ENCODE measurements around the gene TIPARP. TPM values are rescaled to one million over a fixed set of nuclear protein-coding genes. Genes with fewer than 3 reads are reported as not detected.
"Not testable (repeated sequence)": the region's sequence is repeated elsewhere in the genome, so short reads cannot be mapped to it uniquely, and the experiment has no call there.

The TIPARP gene
- total RNA-seq, 1 donor from 2014 or later: 13.4 TPM

DNA sequence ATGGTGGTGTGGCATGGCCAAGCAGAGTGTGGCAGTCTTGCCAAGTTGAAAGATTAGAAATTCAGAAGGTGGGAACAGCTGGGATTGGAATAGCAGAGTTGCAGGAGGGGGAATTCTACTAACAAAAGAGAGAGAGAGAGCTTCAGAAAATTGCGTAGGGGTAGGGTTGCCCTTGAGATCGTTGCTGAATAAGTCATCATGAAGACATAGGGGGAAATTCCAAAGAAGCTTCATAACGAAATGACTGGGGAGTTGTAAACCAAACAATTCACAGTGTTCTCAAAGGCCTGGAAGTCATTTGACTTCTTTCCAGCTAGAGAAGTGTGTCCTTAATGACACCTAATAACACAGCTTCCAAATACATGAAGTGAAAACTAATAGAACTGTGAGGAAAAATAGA, 26.3 kb upstream of the TIPARP start:
- Mint-ChIP-seq H3K9me3 (peaks cover 4% of the 10 kb centered on the region), H3K27ac (ENCODE audit: unreplicated experiment) (no peak overlapping the region), H3K27me3 (ENCODE audit: low read depth) (no peaks in the 10 kb centered on the region), H3K36me3 (ENCODE audit: low read depth) (no peaks in the 10 kb centered on the region), H3K4me1 (peaks cover 13% of the 10 kb centered on the region), H3K4me3 (no peak overlapping the region)
- no peak for DNase-seq (ENCODE audit: low read depth, low spot score)
- TF ChIP-seq, protein P1, sequence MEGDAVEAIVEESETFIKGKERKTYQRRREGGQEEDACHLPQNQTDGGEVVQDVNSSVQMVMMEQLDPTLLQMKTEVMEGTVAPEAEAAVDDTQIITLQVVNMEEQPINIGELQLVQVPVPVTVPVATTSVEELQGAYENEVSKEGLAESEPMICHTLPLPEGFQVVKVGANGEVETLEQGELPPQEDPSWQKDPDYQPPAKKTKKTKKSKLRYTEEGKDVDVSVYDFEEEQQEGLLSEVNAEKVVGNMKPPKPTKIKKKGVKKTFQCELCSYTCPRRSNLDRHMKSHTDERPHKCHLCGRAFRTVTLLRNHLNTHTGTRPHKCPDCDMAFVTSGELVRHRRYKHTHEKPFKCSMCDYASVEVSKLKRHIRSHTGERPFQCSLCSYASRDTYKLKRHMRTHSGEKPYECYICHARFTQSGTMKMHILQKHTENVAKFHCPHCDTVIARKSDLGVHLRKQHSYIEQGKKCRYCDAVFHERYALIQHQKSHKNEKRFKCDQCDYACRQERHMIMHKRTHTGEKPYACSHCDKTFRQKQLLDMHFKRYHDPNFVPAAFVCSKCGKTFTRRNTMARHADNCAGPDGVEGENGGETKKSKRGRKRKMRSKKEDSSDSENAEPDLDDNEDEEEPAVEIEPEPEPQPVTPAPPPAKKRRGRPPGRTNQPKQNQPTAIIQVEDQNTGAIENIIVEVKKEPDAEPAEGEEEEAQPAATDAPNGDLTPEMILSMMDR (conservative IDR thresholded peaks at IDR 0.05): no peak

DNA sequence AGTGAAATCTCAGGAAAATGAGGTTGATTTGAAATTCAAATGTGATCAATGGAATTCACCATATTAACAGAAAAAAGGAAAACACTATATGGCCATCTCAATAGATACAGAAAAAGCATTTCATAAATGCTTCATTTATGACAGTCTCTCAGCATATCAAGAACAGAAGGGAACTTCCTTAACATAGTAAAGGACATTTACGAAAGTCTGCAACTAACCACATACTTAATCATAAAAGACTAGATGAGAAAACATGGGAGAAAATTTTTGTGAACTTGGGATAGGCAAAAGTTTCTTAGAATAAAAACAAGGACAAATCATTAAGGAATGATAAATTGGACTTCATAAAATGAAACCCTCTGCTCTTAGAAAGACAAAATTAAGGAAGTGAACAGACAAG, 24.7 kb upstream of the TIPARP start:
- Mint-ChIP-seq H3K4me3 (no peak overlapping the region), H3K4me1 (peaks cover 3% of the 10 kb centered on the region), H3K9me3 (peaks cover 6% of the 10 kb centered on the region), H3K27ac (ENCODE audit: unreplicated experiment) (no peak overlapping the region), H3K36me3 (ENCODE audit: low read depth) (no peaks in the 10 kb centered on the region), H3K27me3 (ENCODE audit: low read depth) (no peaks in the 10 kb centered on the region)
- TF ChIP-seq, protein P1 (conservative IDR thresholded peaks at IDR 0.05): no peak
- no peak for DNase-seq (ENCODE audit: low read depth, low spot score)

DNA sequence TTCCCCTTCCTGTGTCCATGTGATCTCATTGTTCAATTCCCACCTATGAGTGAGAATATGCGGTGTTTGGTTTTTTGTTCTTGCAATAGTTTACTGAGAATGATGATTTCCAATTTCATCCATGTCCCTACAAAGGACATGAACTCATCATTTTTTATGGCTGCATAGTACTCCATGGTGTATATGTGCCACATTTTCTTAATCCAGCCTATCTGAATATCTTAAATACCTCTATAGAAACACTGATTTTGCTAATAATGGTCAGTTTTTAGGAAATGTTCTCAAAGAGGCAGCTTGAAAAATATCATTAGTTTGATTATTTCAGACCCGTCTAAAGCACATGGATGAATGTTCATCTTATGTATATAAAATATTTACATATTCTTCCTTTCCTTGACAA, 21.7 kb upstream of the TIPARP start:
- H3K9me3 Mint-ChIP-seq; H3K4me3 Mint-ChIP-seq; DNase-seq (ENCODE audit: low read depth, low spot score); H3K4me1 Mint-ChIP-seq; H3K36me3 Mint-ChIP-seq (ENCODE audit: low read depth); H3K27ac Mint-ChIP-seq (ENCODE audit: unreplicated experiment); H3K27me3 Mint-ChIP-seq (ENCODE audit: low read depth): not testable (repeated sequence)

DNA sequence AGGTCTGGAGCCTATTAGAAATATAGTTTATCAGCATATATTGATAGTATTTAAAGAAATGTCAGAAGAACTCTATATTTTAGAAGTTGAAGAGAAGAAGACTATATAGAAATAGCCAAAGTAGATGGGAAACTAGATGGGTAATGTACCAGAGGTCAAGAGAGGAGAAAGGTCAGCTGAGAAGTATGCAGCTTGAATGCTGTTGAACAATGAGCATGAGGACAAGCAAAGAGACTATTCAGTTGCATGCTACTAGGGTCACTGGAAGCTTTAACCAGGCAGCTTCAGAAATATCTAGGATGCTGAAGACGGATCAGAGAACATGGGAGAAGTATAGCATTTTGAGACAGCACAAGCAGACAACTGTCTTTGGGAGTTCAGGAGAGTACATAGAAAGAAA, 19.6 kb upstream of the TIPARP start:
- Mint-ChIP-seq H3K27me3 (ENCODE audit: low read depth) (no peaks in the 10 kb centered on the region), H3K4me3 (no peak overlapping the region), H3K36me3 (ENCODE audit: low read depth) (no peaks in the 10 kb centered on the region), H3K9me3 (peaks cover 2% of the 10 kb centered on the region), H3K4me1 (peaks cover 7% of the 10 kb centered on the region), H3K27ac (ENCODE audit: unreplicated experiment) (no peak overlapping the region)
- TF ChIP-seq, protein P1 (conservative IDR thresholded peaks at IDR 0.05): no peak
- no peak for DNase-seq (ENCODE audit: low read depth, low spot score)

DNA sequence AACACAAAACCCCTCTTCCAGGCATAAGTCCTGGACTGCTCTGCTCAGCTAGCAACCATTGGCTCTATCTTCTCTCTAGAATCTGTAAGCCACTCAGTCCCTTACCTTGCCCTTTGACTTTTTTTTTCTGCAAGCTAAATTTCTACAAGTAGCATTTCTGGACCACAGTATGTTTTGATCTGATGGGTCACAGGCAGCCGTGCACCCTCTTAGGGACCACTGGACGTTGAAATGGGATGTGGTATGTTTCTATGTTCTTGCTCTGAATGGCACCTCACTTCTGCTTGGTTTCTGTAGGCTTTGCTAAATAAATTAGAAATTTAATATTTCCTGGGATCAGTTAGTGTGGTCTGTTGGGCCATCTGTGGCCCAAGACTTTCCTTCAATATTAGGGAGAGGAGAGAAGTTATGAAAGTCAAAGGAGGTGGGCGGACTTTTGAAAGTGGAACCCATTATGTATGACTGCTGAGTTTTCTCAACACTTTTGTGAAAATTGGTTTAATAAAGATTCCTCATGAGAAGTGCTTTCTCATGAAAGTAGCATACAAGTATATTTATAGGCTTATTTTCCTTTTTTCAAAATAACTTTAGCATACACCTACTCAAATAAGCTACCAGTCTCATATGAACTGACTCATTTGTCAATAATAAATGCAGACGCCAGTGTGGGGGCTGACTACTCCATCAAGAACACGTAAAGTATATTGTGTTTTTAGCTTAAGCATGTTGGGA, 18.4 kb upstream of the TIPARP start:
- peaks cover 2% of the 10 kb centered on the region for H3K9me3 Mint-ChIP-seq
- peaks cover 7% of the 10 kb centered on the region for H3K4me1 Mint-ChIP-seq
- DNase-seq (ENCODE audit: low read depth, low spot score): no peak
- TF ChIP-seq, protein P1 (conservative IDR thresholded peaks at IDR 0.05): no peak
- H3K4me3 Mint-ChIP-seq: no peak overlapping the region
- H3K27ac Mint-ChIP-seq (ENCODE audit: unreplicated experiment): no peak overlapping the region
- H3K36me3 Mint-ChIP-seq (ENCODE audit: low read depth): no peaks in the 10 kb centered on the region
- no peaks in the 10 kb centered on the region for H3K27me3 Mint-ChIP-seq (ENCODE audit: low read depth)

DNA sequence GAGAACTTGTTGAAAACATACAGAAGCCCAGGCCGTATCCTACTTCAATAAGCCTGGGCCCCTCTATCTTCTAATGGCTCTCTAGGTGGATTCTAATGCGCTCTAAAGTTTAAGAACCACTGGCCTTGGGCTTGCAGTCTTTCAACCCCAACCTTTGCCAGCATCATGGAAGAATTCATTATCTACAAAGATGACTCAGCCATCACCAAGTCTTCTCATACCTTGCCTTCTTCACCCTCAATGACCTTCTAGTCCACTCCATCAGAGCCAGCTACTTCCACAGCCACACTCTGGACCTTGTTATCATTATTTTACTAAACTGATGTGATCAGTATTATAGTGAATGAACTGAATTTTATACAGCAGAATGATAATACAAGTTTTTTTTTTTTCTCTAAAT, 16.9 kb upstream of the TIPARP start:
- DNase-seq (ENCODE audit: low read depth, low spot score): no peak
- H3K4me1 Mint-ChIP-seq: peaks cover 7% of the 10 kb centered on the region
- no peak overlapping the region for H3K27ac Mint-ChIP-seq (ENCODE audit: unreplicated experiment)
- H3K36me3 Mint-ChIP-seq (ENCODE audit: low read depth): no peaks in the 10 kb centered on the region
- TF ChIP-seq, protein P1 (conservative IDR thresholded peaks at IDR 0.05): no peak
- H3K9me3 Mint-ChIP-seq: peaks cover 2% of the 10 kb centered on the region
- H3K27me3 Mint-ChIP-seq (ENCODE audit: low read depth): no peaks in the 10 kb centered on the region
- no peak overlapping the region for H3K4me3 Mint-ChIP-seq
